GM20000 (cell line): ENCODE data around the gene SLC25A51.

ENCODE experiments used
- DNase-seq: peaks from one replicate; pipeline ENCODE4 v3.0.0; 2012; ENCODE audit warnings: low spot score
- CTCF ChIP-seq: IDR thresholded peaks from 2 replicates; pipeline ENCODE4 v1.5.1; 2012; ENCODE audit warnings: mild to moderate bottlenecking, control low read depth; ENCODE audit errors: extremely low read depth, missing control alignments

Gene SLC25A51

GRCh38 chr9:37880916-37881479, 22.9 kb downstream of the SLC25A51 start:
- DNase-seq, result no peak

GRCh38 chr9:37876376-37876775, 27.6 kb downstream of the SLC25A51 start:
- no peak for TF ChIP-seq CTCF
- no peak for DNase-seq

More at GRCh38 chr9:37880916-37881479, 22.9 kb downstream of the SLC25A51 start:
- TF ChIP-seq CTCF, result no peak

DNA sequence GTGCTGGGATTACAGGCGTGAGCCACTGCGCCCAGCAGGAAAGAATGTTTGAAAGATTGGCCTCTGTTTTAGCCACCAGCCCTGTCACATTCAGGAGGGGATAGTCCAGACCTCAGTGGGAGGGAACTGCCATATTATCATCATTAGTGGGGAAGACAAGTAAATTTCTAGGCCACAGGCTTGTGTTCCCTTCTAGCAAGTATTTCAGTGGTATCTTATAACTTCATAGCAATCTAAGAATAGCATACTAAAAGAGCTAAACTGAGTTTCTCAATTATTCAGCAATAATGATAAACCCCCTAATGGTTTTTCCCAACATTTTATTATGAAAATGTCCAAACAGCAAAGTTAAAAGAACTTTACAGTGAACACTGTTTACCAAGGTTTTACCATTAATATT, 30.0 kb downstream of the SLC25A51 start:
- no peak for TF ChIP-seq CTCF
- no peak for DNase-seq

DNA sequence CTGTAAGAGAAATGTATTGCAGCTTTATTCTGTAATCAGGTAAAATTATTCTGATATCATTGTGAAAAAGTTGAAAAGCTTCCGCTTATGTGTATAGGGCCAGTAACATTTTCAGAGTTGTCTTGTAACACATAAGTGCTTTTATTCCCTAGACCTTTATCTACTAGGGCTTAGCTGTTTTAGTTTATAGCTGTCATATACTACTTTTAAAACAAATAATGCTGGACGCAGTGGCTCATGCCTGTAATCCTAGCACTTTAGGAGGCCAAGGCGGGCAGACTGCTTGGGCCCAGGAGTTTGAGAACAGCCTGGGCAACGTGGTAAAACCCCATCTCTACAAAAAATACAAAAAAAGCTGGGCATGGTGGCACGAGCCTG, 33.1 kb downstream of the SLC25A51 start:
- TF ChIP-seq CTCF, result no peak

GRCh38 chr9:37870081-37870798, 33.7 kb downstream of the SLC25A51 start:
- no peak for TF ChIP-seq CTCF
- no peak for DNase-seq

More for the DNA sequence above, 33.1 kb downstream of the SLC25A51 start:
- DNase-seq, result no peak

GRCh38 chr9:37862530-37862929, 41.4 kb downstream of the SLC25A51 start:
- DNase-seq, result no peak
- no peak for TF ChIP-seq CTCF

GRCh38 chr9:37859043-37859442, 44.9 kb downstream of the SLC25A51 start:
- TF ChIP-seq CTCF, result no peak
- no peak for DNase-seq
